HG02571 (cell line): ENCODE results near the gene PDE4DIP.
"Not testable (repeated sequence)": the region's sequence is repeated elsewhere in the genome, so short reads cannot be mapped to it uniquely, and the experiment has no call there.

Experiments used
- ATAC-seq: cut with Tn5 transposase; IDR thresholded peaks from one replicate; pipeline ENCODE4 v1.9.1; 2021; ENCODE audit warnings: mild to moderate bottlenecking, moderate library complexity; ENCODE audit not compliant: unreplicated experiment

PDE4DIP gene

GRCh38 chr1:149018577-149018976 is 174.3 kb downstream of the PDE4DIP start:
- ATAC-seq: not testable (repeated sequence)

- ATAC-seq: not testable (repeated sequence)
Observed at GRCh38 chr1:149024327-149024726, 180.1 kb downstream of the PDE4DIP start.

GRCh38 chr1:149033916-149034315 is 189.7 kb downstream of the PDE4DIP start:
- not testable (repeated sequence) for ATAC-seq

- not testable (repeated sequence) for ATAC-seq
Observed at GRCh38 chr1:149043056-149043455, 198.8 kb downstream of the PDE4DIP start.

- not testable (repeated sequence) for ATAC-seq
Observed at GRCh38 chr1:149064611-149065010, 220.4 kb downstream of the PDE4DIP start.

GRCh38 chr1:149075505-149076127 is 231.4 kb downstream of the PDE4DIP start:
- ATAC-seq: not testable (repeated sequence)
